ENCODE data around the gene STKLD1. TPM values are rescaled to one million over a fixed set of nuclear protein-coding genes. Genes with fewer than 3 reads are reported as not detected.

STKLD1 gene
- total and polyA plus RNA-seq, 9 of the 15 experiments (the other 6 are each of a cell fraction or from before 2014, with no cell fraction given), result 0.10 to 0.65 (median 0.33) TPM; not detected in 2

DNA sequence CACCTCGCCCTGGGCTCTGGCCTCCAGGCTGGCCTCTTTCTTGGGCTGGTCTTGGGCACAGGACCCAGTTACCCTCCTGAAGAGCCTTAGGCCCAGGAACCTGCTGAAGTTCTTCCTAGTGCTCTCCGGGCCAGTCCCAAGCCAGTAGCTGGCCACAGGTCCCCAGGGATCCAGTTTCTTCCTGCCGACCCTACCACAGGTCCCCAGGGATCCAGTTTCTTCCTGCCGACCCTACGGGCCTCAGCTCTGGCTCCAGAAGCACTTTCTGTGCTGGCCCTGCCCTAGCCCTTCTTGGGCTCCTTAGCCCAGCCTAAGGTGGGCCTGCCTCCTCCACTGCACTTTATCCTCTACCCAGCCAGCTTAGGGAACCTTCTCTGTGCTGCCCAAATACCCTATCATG, 65.4 kb downstream of the STKLD1 start:
- peaks cover 20% of the 10 kb centered on the region; the same call in 1 of the 2 replicates for H4K20me1 ChIP-seq (replicated peaks; ENCODE audit: control insufficient read depth, insufficient read depth, low read length)
- BruUV-seq (replicated peaks), result no TSS peak
- H3K4me1 ChIP-seq (replicated peaks in 1 of 2; ENCODE audit: control insufficient read depth in 2 of 2, insufficient read depth in 2 of 2, low read length in 2 of 2), result peaks cover 0 to 28% of the 10 kb centered on the region in 2 experiments; a peak in 2 of 5 replicates
- intact Hi-C loops (cut with micrococcal nuclease) (no loop called here), in situ Hi-C loops (cut with MboI) (no loop called here)
- no peak for ATAC-seq
- H3K36me3 ChIP-seq (ENCODE audit: control insufficient read depth, insufficient read depth, low read length), result no peaks in the 10 kb centered on the region
- no peak overlapping the region for H3K4me3 ChIP-seq
- H3K27me3 ChIP-seq (ENCODE audit: control insufficient read depth in 2 of 2, insufficient read depth in 2 of 2, low read length in 2 of 2), result peaks cover 60 to 97% of the 10 kb centered on the region in 2 experiments
- no peaks in the 10 kb centered on the region for H3K9me3 ChIP-seq (replicated peaks; ENCODE audit: control insufficient read depth, insufficient read depth, low read depth, low read length)
- no peak for DNase-seq (ENCODE audit: extremely low read depth in 1 of 4, low spot score in 3 of 4)
- H3K9me1 ChIP-seq (ENCODE audit: control insufficient read depth, insufficient read depth, low read length), result peaks cover 3% of the 10 kb centered on the region
- peak overlapping the region in 1 of 2 experiments; percentile 36; a peak in 1 of 4 replicates for H3K9ac ChIP-seq (ENCODE audit: insufficient read depth in 1 of 2, low read depth in 2 of 2, low read length in 2 of 2)
- ChIA-PET POLR2A (interaction anchor here (0.7 to 0.8 kb wide), 2 partner anchors 10 to 18 kb away, joined by 3 to 5 read pairs; partner anchors contain the start of gene CACFD1), CTCF (ENCODE audit: low intra/inter-chr PET ratio) (no interaction called here)
- TF ChIP-seq RFX1 (IDR thresholded peaks at IDR 0.05), result no peak
- no peak for TF ChIP-seq ZNF384 (IDR thresholded peaks at IDR 0.05; ENCODE audit: low read depth, low read length)
- no peak for TF ChIP-seq ZEB2 (IDR thresholded peaks at IDR 0.05)
- no peak for TF ChIP-seq ZNF76 (CRISPR knock-in tag; IDR thresholded peaks at IDR 0.05; ENCODE audit: borderline replicate concordance)
- no peak for TF ChIP-seq RB1 (IDR thresholded peaks at IDR 0.05; ENCODE audit: low read depth)
- TF ChIP-seq, protein P1, sequence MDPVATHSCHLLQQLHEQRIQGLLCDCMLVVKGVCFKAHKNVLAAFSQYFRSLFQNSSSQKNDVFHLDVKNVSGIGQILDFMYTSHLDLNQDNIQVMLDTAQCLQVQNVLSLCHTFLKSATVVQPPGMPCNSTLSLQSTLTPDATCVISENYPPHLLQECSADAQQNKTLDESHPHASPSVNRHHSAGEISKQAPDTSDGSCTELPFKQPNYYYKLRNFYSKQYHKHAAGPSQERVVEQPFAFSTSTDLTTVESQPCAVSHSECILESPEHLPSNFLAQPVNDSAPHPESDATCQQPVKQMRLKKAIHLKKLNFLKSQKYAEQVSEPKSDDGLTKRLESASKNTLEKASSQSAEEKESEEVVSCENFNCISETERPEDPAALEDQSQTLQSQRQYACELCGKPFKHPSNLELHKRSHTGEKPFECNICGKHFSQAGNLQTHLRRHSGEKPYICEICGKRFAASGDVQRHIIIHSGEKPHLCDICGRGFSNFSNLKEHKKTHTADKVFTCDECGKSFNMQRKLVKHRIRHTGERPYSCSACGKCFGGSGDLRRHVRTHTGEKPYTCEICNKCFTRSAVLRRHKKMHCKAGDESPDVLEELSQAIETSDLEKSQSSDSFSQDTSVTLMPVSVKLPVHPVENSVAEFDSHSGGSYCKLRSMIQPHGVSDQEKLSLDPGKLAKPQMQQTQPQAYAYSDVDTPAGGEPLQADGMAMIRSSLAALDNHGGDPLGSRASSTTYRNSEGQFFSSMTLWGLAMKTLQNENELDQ (CRISPR knock-in tag; IDR thresholded peaks at IDR 0.05; ENCODE audit: borderline replicate concordance), result no peak
- TF ChIP-seq ZSCAN29 (IDR thresholded peaks at IDR 0.05), result no peak
- TF ChIP-seq ZNF282 (CRISPR knock-in tag; IDR thresholded peaks at IDR 0.05), result no peak
- FAIRE-seq, result no peak
- H2AFZ ChIP-seq (ENCODE audit: low read depth, low read length), result no peak overlapping the region
- no peak overlapping the region for H3K27ac ChIP-seq (ENCODE audit: extremely low read depth, low read depth, low read length)
- H3K4me2 ChIP-seq (ENCODE audit: insufficient read depth, low read length), result no peak overlapping the region
- WGBS (ENCODE audit: insufficient coverage, low coverage, missing lambda C conversion rate), result 20% methylated on average over 5 of the region's 5 CpGs
- H3K79me2 ChIP-seq (ENCODE audit: control insufficient read depth, insufficient read depth, low read length), result no peaks in the 10 kb centered on the region

Data from K562 (cell line).